Activated naive CD8-positive, alpha-beta T cell treated with anti-CD3 and anti-CD28 coated beads, Interleukin-2, amount 50 U/mL, for 24 hours (primary cell): ENCODE results near the gene TICRR.
"Not testable (repeated sequence)": the region's sequence is repeated elsewhere in the genome, so short reads cannot be mapped to it uniquely, and the experiment has no call there.

Source experiments
- ATAC-seq: fragments of 150-1000 bp; cut with Tn5 transposase; one replicate; pipeline ENCODE4 v1.10.0; 2021
- DNase-seq: peaks from one replicate; pipeline ENCODE4 v3.0.0; 2021
- H3K27ac Mint-ChIP-seq: one replicate; pipeline ENCODE4 v1.8.0; 2021; ENCODE audit warnings: mild to moderate bottlenecking, mixed read lengths
- H3K27me3 Mint-ChIP-seq: one replicate; pipeline ENCODE4 v1.8.0; 2021; ENCODE audit warnings: mixed read lengths
- H3K36me3 Mint-ChIP-seq: one replicate; pipeline ENCODE4 v1.8.0; 2021; ENCODE audit warnings: low read depth, mixed read lengths
- H3K4me1 Mint-ChIP-seq: one replicate; pipeline ENCODE4 v1.8.0; 2021; ENCODE audit warnings: mixed read lengths
- H3K4me3 Mint-ChIP-seq: one replicate; pipeline ENCODE4 v1.8.0; 2021; ENCODE audit warnings: mild to moderate bottlenecking, moderate library complexity, mixed read lengths
- H3K9me3 Mint-ChIP-seq: one replicate; pipeline ENCODE4 v1.8.0; 2021; ENCODE audit warnings: mixed read lengths

The TICRR gene

GRCh38 chr15:89554247-89554646 lies 21.0 kb upstream of the TICRR start:
- no peak for ATAC-seq
- no peaks in the 10 kb centered on the region for H3K9me3 Mint-ChIP-seq
- H3K27ac Mint-ChIP-seq: no peak overlapping the region
- DNase-seq: no peak
- peaks cover 7% of the 10 kb centered on the region for H3K27me3 Mint-ChIP-seq
- H3K36me3 Mint-ChIP-seq: no peaks in the 10 kb centered on the region
- H3K4me1 Mint-ChIP-seq: no peaks in the 10 kb centered on the region
- no peak overlapping the region for H3K4me3 Mint-ChIP-seq

GRCh38 chr15:89555768-89556167 lies 19.5 kb upstream of the TICRR start:
- H3K27ac Mint-ChIP-seq: no peak overlapping the region

GRCh38 chr15:89556413-89557262 lies 18.6 kb upstream of the TICRR start:
- Mint-ChIP-seq H3K4me3 (no peak overlapping the region), H3K4me1 (no peaks in the 10 kb centered on the region), H3K27ac (no peak overlapping the region), H3K27me3 (peaks cover 11% of the 10 kb centered on the region), H3K9me3 (no peaks in the 10 kb centered on the region), H3K36me3 (no peaks in the 10 kb centered on the region)
- ATAC-seq (no peak), DNase-seq (peak; percentile 43)

More at GRCh38 chr15:89555768-89556167, 19.5 kb upstream of the TICRR start:
- peaks cover 11% of the 10 kb centered on the region for H3K27me3 Mint-ChIP-seq
- DNase-seq (no peak), ATAC-seq (no peak)
- H3K36me3 Mint-ChIP-seq: no peaks in the 10 kb centered on the region
- H3K9me3 Mint-ChIP-seq: no peaks in the 10 kb centered on the region
- H3K4me3 Mint-ChIP-seq: no peak overlapping the region
- H3K4me1 Mint-ChIP-seq: no peaks in the 10 kb centered on the region

- ATAC-seq: no peak
- Mint-ChIP-seq H3K27me3 (peaks cover 15% of the 10 kb centered on the region), H3K4me1 (no peaks in the 10 kb centered on the region), H3K36me3 (no peaks in the 10 kb centered on the region), H3K9me3 (no peaks in the 10 kb centered on the region), H3K4me3 (no peak overlapping the region), H3K27ac (no peak overlapping the region)
- DNase-seq: no peak
Measured at GRCh38 chr15:89559769-89560264, 15.5 kb upstream of the TICRR start.

GRCh38 chr15:89566181-89566580 lies 9.1 kb upstream of the TICRR start:
- H3K27ac Mint-ChIP-seq: no peak overlapping the region
- H3K36me3 Mint-ChIP-seq: no peaks in the 10 kb centered on the region
- H3K4me1 Mint-ChIP-seq: no peaks in the 10 kb centered on the region
- H3K9me3 Mint-ChIP-seq: no peaks in the 10 kb centered on the region
- H3K4me3 Mint-ChIP-seq: no peak overlapping the region
- no peak for DNase-seq
- ATAC-seq: no peak
- H3K27me3 Mint-ChIP-seq: peaks cover 22% of the 10 kb centered on the region

- no peak overlapping the region for H3K27ac Mint-ChIP-seq
- H3K4me1 Mint-ChIP-seq: no peaks in the 10 kb centered on the region
- DNase-seq: no peak
- H3K9me3 Mint-ChIP-seq: no peaks in the 10 kb centered on the region
- no peak overlapping the region for H3K4me3 Mint-ChIP-seq
- no peaks in the 10 kb centered on the region for H3K36me3 Mint-ChIP-seq
- H3K27me3 Mint-ChIP-seq: peaks cover 27% of the 10 kb centered on the region
- no peak for ATAC-seq
Measured at GRCh38 chr15:89566621-89567294, 8.5 kb upstream of the TICRR start.

GRCh38 chr15:89569090-89569745 lies 6.1 kb upstream of the TICRR start:
- Mint-ChIP-seq H3K36me3 (no peaks in the 10 kb centered on the region), H3K27ac (no peak overlapping the region), H3K4me1 (no peaks in the 10 kb centered on the region), H3K9me3 (no peaks in the 10 kb centered on the region), H3K4me3 (no peak overlapping the region), H3K27me3 (peaks cover 33% of the 10 kb centered on the region)
- DNase-seq (no peak), ATAC-seq (no peak)

GRCh38 chr15:89575656-89576416 lies 567 bp downstream of the TICRR start:
- Mint-ChIP-seq H3K4me1 (peaks cover 29% of the 10 kb centered on the region), H3K27ac (peak overlapping the region; percentile 77), H3K36me3 (peaks cover 42% of the 10 kb centered on the region), H3K27me3 (peaks cover 17% of the 10 kb centered on the region), H3K4me3 (peak overlapping the region; percentile 89), H3K9me3 (no peaks in the 10 kb centered on the region)
- ATAC-seq: peak; percentile 31
- DNase-seq: peak; percentile 40

GRCh38 chr15:89576417-89576773 lies 1.1 kb downstream of the TICRR start:
- no peak for ATAC-seq

GRCh38 chr15:89577776-89578115 lies 2.5 kb downstream of the TICRR start:
- H3K36me3 Mint-ChIP-seq: peaks cover 48% of the 10 kb centered on the region
- H3K4me3 Mint-ChIP-seq: peak overlapping the region; percentile 89
- ATAC-seq: no peak
- H3K4me1 Mint-ChIP-seq: peaks cover 29% of the 10 kb centered on the region
- H3K27ac Mint-ChIP-seq: no peak overlapping the region
- no peak for DNase-seq
- H3K27me3 Mint-ChIP-seq: peaks cover 6% of the 10 kb centered on the region
- no peaks in the 10 kb centered on the region for H3K9me3 Mint-ChIP-seq

More at GRCh38 chr15:89576417-89576773, 1.1 kb downstream of the TICRR start:
- H3K36me3 Mint-ChIP-seq: peaks cover 42% of the 10 kb centered on the region
- DNase-seq: no peak
- H3K4me1 Mint-ChIP-seq: peaks cover 29% of the 10 kb centered on the region
- H3K27me3 Mint-ChIP-seq: peaks cover 16% of the 10 kb centered on the region
- peak overlapping the region; percentile 89 for H3K4me3 Mint-ChIP-seq
- no peaks in the 10 kb centered on the region for H3K9me3 Mint-ChIP-seq
- peak overlapping the region; percentile 77 for H3K27ac Mint-ChIP-seq

GRCh38 chr15:89578146-89578545 lies 2.9 kb downstream of the TICRR start:
- Mint-ChIP-seq H3K4me3 (peak overlapping the region; percentile 89), H3K4me1 (peaks cover 29% of the 10 kb centered on the region), H3K27me3 (peaks cover 5% of the 10 kb centered on the region), H3K9me3 (no peaks in the 10 kb centered on the region), H3K27ac (no peak overlapping the region), H3K36me3 (peaks cover 52% of the 10 kb centered on the region)
- ATAC-seq (no peak), DNase-seq (no peak)

GRCh38 chr15:89580747-89581146 lies 5.5 kb downstream of the TICRR start:
- Mint-ChIP-seq H3K4me1 (peaks cover 25% of the 10 kb centered on the region), H3K36me3 (peaks cover 67% of the 10 kb centered on the region)
- ATAC-seq, H3K27ac Mint-ChIP-seq, DNase-seq, H3K4me3 Mint-ChIP-seq, H3K27me3 Mint-ChIP-seq, H3K9me3 Mint-ChIP-seq: not testable (repeated sequence)

- DNase-seq (no peak), ATAC-seq (no peak)
- no peaks in the 10 kb centered on the region for H3K4me1 Mint-ChIP-seq
- no peaks in the 10 kb centered on the region for H3K9me3 Mint-ChIP-seq
- no peaks in the 10 kb centered on the region for H3K27me3 Mint-ChIP-seq
- no peak overlapping the region for H3K4me3 Mint-ChIP-seq
- H3K36me3 Mint-ChIP-seq: peaks cover 41% of the 10 kb centered on the region
- no peak overlapping the region for H3K27ac Mint-ChIP-seq
Measured at GRCh38 chr15:89586651-89587050, 11.4 kb downstream of the TICRR start.

- no peak for DNase-seq
- H3K36me3 Mint-ChIP-seq: peaks cover 44% of the 10 kb centered on the region
- no peaks in the 10 kb centered on the region for H3K4me1 Mint-ChIP-seq
- H3K27ac Mint-ChIP-seq: no peak overlapping the region
- H3K27me3 Mint-ChIP-seq: no peaks in the 10 kb centered on the region
- no peaks in the 10 kb centered on the region for H3K9me3 Mint-ChIP-seq
- no peak for ATAC-seq
- H3K4me3 Mint-ChIP-seq: no peak overlapping the region
Measured at GRCh38 chr15:89587955-89588354, 12.7 kb downstream of the TICRR start.
